ENCODE results near the gene SLC27A6. TPM values are rescaled to one million over a fixed set of nuclear protein-coding genes. Genes with fewer than 3 reads are reported as not detected.

The SLC27A6 gene, protein sequence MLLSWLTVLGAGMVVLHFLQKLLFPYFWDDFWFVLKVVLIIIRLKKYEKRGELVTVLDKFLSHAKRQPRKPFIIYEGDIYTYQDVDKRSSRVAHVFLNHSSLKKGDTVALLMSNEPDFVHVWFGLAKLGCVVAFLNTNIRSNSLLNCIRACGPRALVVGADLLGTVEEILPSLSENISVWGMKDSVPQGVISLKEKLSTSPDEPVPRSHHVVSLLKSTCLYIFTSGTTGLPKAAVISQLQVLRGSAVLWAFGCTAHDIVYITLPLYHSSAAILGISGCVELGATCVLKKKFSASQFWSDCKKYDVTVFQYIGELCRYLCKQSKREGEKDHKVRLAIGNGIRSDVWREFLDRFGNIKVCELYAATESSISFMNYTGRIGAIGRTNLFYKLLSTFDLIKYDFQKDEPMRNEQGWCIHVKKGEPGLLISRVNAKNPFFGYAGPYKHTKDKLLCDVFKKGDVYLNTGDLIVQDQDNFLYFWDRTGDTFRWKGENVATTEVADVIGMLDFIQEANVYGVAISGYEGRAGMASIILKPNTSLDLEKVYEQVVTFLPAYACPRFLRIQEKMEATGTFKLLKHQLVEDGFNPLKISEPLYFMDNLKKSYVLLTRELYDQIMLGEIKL
- total RNA-seq = 1 to 10 TPM in 1 of 4 donors, under 1 TPM in 2, not detected in 1; 0.40 to 2.9 (median 0.88) TPM

GRCh38 chr5:128965011-128965637 lies at the start of gene SLC27A6:
SLC27A6 (plus strand) TSS chr5:128965488; CDS start chr5:128966138, 650 bp downstream.
- Histone ChIP-seq H3K9me3 (no peaks in the 10 kb centered on the region), H3K27ac (no peak within 1 kb of the TSS), H3K4me3 (replicated peaks in 1 of 3) (no peak within 1 kb of the TSS), H3K36me3 (no peaks in the 10 kb centered on the region), H3K27me3 (no peaks in the 10 kb centered on the region), H3K4me1 (no peaks in the 10 kb centered on the region)
- TF ChIP-seq, protein P1, sequence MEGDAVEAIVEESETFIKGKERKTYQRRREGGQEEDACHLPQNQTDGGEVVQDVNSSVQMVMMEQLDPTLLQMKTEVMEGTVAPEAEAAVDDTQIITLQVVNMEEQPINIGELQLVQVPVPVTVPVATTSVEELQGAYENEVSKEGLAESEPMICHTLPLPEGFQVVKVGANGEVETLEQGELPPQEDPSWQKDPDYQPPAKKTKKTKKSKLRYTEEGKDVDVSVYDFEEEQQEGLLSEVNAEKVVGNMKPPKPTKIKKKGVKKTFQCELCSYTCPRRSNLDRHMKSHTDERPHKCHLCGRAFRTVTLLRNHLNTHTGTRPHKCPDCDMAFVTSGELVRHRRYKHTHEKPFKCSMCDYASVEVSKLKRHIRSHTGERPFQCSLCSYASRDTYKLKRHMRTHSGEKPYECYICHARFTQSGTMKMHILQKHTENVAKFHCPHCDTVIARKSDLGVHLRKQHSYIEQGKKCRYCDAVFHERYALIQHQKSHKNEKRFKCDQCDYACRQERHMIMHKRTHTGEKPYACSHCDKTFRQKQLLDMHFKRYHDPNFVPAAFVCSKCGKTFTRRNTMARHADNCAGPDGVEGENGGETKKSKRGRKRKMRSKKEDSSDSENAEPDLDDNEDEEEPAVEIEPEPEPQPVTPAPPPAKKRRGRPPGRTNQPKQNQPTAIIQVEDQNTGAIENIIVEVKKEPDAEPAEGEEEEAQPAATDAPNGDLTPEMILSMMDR (IDR thresholded peaks at IDR 0.05) = no peak
- no peak for TF ChIP-seq POLR2A (IDR thresholded peaks at IDR 0.05)
- intact Hi-C loops (cut with DNase I) = no loop called here
- WGBS, 2 donors = 3% methylated on average over 25 to 26 of the region's 51 CpGs
- DNase-seq = no peak

- intact Hi-C loops (cut with DNase I) = no loop called here
- DNase-seq = no peak
- H3K4me3 ChIP-seq (replicated peaks in 1 of 3) = no peak overlapping the region
- 92 to 94% methylated on average over 2 of the region's 2 CpGs for WGBS, 2 donors
- no peaks in the 10 kb centered on the region for H3K4me1 ChIP-seq
- H3K9me3 ChIP-seq = no peaks in the 10 kb centered on the region
- no peak for TF ChIP-seq POLR2A (IDR thresholded peaks at IDR 0.05)
- TF ChIP-seq, protein P1 (IDR thresholded peaks at IDR 0.05) = no peak
- H3K36me3 ChIP-seq = no peaks in the 10 kb centered on the region
- no peaks in the 10 kb centered on the region for H3K27me3 ChIP-seq
- no peak overlapping the region for H3K27ac ChIP-seq
These were observed 45.7 kb upstream of the SLC27A6 start for GRCh38 chr5:128919542-128919941.

GRCh38 chr5:128920345-128921215 lies 44.7 kb upstream of the SLC27A6 start:
- WGBS, 2 donors = 80% methylated on average over 2 of the region's 2 CpGs
- no peak overlapping the region for H3K27ac ChIP-seq
- intact Hi-C loops (cut with DNase I) = no loop called here

DNA sequence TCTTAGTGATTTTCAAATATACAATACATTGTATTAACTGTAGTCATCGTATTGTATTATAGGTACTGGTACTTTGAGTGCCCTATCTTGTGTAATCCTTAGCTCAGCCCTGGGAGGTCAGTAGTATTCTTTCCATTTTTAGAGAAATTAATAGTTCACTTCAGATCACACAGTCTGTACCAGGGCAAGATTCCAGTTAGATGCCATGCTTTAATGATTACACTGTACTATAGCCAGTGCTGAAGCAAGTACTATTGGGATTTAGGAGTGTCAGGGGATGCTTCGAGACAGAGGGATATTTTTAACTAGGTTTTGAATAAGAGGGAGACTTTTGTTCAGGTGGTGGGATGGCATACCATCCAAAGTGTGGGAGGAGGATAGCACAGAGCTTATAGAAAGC lies 41.0 kb upstream of the SLC27A6 start:
- intact Hi-C loops (cut with DNase I) = no loop called here
- Histone ChIP-seq H3K4me3 (replicated peaks in 1 of 3) (no peak overlapping the region), H3K27me3 (no peaks in the 10 kb centered on the region), H3K27ac (no peak overlapping the region), H3K36me3 (no peaks in the 10 kb centered on the region), H3K4me1 (no peaks in the 10 kb centered on the region), H3K9me3 (no peaks in the 10 kb centered on the region)
- no peak for DNase-seq
- 81 to 82% methylated on average over 2 of the region's 2 CpGs for WGBS, 2 donors
- TF ChIP-seq, protein P1 (IDR thresholded peaks at IDR 0.05) = no peak
- TF ChIP-seq POLR2A (IDR thresholded peaks at IDR 0.05) = no peak

More at GRCh38 chr5:128920345-128921215, 44.7 kb upstream of the SLC27A6 start:
- no peaks in the 10 kb centered on the region for H3K27me3 ChIP-seq
- H3K9me3 ChIP-seq = no peaks in the 10 kb centered on the region
- H3K4me1 ChIP-seq = no peaks in the 10 kb centered on the region
- DNase-seq = no peak
- TF ChIP-seq, protein P1 (IDR thresholded peaks at IDR 0.05) = no peak
- TF ChIP-seq POLR2A (IDR thresholded peaks at IDR 0.05) = no peak
- no peaks in the 10 kb centered on the region for H3K36me3 ChIP-seq
- no peak overlapping the region for H3K4me3 ChIP-seq (replicated peaks in 1 of 3)

Measured in thyroid gland (tissue), 4 donors.